DOHH2 (cell line): Measurements from ENCODE around the gene SP100.

ENCODE experiments used
- EZH2phosphoT487 ChIP-seq: fragments of 200-600 bp; sonication (generic); IDR thresholded peaks from 2 replicates; pipeline ENCODE4 v1.6.1; 2017; ENCODE audit warnings: borderline replicate concordance, mild to moderate bottlenecking, antibody characterized with exemption, low read length, moderate library complexity, mixed read lengths
- TF ChIP-seq, protein P1 (sequence below): fragments of 200-600 bp; sonication (generic); IDR thresholded peaks from one replicate; pipeline ENCODE4 v1.5.1; 2014; ENCODE audit warnings: antibody characterized with exemption, mild to moderate bottlenecking, low read depth, low read length; ENCODE audit not compliant: poor library complexity, severe bottlenecking

GRCh38 chr2:230521386-230521785 is 105.4 kb downstream of the SP100 start:
- TF ChIP-seq, protein P1, sequence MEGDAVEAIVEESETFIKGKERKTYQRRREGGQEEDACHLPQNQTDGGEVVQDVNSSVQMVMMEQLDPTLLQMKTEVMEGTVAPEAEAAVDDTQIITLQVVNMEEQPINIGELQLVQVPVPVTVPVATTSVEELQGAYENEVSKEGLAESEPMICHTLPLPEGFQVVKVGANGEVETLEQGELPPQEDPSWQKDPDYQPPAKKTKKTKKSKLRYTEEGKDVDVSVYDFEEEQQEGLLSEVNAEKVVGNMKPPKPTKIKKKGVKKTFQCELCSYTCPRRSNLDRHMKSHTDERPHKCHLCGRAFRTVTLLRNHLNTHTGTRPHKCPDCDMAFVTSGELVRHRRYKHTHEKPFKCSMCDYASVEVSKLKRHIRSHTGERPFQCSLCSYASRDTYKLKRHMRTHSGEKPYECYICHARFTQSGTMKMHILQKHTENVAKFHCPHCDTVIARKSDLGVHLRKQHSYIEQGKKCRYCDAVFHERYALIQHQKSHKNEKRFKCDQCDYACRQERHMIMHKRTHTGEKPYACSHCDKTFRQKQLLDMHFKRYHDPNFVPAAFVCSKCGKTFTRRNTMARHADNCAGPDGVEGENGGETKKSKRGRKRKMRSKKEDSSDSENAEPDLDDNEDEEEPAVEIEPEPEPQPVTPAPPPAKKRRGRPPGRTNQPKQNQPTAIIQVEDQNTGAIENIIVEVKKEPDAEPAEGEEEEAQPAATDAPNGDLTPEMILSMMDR: no peak
- no peak for TF ChIP-seq EZH2phosphoT487
